NCI-H1092 treated with DMSO at 0.1 percent for 48 hours (cell line): Measurements from ENCODE around the gene HSD17B2.
A peak's percentile ranks its signal among the peaks of the same experiment; 100 is the strongest.
"Not testable (repeated sequence)": the region's sequence is repeated elsewhere in the genome, so short reads cannot be mapped to it uniquely, and the experiment has no call there.

Source experiments
- DNase-seq: peaks from one replicate; lab custom pipeline; 2025; lab: John Stamatoyannopoulos, UW

Gene HSD17B2

GRCh38 chr16:82034981-82035612, at the start of gene HSD17B2:
Gene HSD17B2, plus strand, starts transcription at chr16:82035253. Its CDS starts 172 bp downstream, at chr16:82035425.
- DNase-seq: no peak

GRCh38 chr16:81987121-81987520, 47.9 kb upstream of the HSD17B2 start:
- DNase-seq: no peak

DNA sequence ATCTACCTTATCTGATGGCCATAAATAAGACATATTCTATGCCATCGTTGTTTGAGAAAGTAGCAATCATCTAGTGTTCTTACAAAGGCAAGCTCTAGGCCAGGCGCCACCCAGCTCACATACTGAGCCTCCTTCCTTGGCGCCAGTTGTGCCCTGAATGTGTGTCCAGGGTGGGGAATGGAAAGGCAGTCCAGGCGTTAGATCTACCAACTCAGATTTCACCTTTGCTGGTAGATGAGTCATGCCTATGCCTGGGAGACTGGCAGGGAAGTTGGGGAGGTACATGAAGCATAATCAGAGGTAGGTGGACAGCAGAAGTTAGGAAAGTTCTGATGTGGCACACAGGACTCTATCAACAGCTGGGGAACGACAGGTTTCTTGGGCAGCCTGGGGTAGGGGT, 47.3 kb upstream of the HSD17B2 start:
- no peak for DNase-seq

- DNase-seq: no peak
Observed at GRCh38 chr16:81992859-81993258, 42.2 kb upstream of the HSD17B2 start.

GRCh38 chr16:81994485-81994884, 40.6 kb upstream of the HSD17B2 start:
- no peak for DNase-seq

- DNase-seq: no peak
Observed at GRCh38 chr16:81995651-81996050, 39.4 kb upstream of the HSD17B2 start.

- no peak for DNase-seq
Observed at GRCh38 chr16:81996664-81997509, 38.2 kb upstream of the HSD17B2 start.

DNA sequence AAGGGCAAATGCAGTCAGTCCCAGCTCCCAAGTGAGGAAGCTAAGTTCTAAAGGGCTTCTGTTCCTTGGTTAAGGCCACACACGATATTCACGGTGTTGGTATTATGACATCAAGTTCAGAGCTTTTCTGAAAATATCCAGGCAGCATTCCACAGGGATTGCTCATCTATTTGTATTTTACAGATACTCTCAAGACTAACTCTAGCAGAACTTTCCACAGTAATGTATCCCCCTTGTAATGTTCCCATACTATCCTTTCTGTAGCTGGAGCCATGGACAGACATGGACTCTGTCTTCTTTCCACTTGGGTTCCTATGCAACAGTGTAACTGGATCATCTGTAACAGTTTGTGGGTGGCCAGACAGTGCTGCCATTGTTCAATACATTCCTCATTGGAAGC, 37.3 kb upstream of the HSD17B2 start:
- DNase-seq: no peak

DNA sequence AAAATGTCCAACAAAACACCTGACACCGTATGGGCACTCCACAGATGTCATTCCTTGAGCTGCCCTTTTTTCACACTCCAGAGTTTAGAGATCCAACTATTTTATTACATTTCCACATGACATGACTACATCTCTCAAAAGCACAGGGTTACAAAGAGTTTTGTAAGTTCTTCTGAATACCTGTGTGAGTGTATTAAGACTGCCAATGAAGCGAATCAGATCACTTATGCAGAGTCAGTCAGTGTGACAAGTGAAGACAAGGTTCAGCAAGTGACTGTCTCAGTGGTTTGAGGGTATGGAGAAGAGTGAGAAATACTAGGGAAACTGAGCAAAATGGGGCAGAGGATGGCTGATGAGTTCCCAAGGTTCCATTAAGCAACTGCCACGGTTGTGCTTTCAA, 32.2 kb upstream of the HSD17B2 start:
- DNase-seq: no peak

GRCh38 chr16:82004601-82005000, 30.5 kb upstream of the HSD17B2 start:
- no peak for DNase-seq

DNA sequence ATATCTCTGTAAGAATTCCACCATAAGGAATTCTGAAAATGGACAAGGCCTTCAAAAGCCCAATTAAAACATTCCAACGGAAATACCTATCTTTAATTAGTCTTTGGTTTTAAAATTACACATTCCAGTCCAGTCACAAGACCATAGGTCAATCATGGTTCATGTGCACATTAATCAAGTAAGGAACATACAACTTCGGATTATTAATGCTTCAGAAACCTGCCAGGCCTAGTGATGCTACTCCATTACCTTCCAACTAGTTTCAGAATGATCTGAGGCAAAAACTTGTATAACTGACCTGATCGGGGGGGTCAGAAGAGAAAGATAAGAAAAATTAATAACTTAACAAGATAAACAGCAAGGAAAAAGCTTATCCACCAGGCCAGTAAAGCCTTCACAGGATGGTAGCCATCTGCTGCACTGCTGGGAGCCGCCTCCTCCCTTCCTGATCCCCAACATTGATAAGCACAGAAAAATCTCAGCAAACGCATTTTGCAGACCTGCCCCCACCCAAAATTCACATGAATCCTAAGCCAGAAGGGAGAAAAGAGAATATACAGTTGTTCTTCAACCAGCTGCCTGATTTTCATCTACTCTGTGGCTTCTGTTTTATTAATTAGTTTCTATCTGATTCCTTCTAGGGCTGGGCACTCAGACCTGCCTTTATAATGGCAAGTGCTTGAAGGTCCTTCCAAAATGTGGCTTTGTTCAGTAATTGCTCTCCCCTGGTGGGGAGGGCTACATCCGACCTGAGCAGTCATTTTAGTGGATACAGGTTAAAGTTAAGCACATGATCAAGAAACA, 29.8 kb upstream of the HSD17B2 start:
- DNase-seq: no peak

- DNase-seq: no peak
Observed at GRCh38 chr16:82006036-82006435, 29.0 kb upstream of the HSD17B2 start.

- DNase-seq: no peak
Observed at GRCh38 chr16:82007189-82007588, 27.9 kb upstream of the HSD17B2 start.

DNA sequence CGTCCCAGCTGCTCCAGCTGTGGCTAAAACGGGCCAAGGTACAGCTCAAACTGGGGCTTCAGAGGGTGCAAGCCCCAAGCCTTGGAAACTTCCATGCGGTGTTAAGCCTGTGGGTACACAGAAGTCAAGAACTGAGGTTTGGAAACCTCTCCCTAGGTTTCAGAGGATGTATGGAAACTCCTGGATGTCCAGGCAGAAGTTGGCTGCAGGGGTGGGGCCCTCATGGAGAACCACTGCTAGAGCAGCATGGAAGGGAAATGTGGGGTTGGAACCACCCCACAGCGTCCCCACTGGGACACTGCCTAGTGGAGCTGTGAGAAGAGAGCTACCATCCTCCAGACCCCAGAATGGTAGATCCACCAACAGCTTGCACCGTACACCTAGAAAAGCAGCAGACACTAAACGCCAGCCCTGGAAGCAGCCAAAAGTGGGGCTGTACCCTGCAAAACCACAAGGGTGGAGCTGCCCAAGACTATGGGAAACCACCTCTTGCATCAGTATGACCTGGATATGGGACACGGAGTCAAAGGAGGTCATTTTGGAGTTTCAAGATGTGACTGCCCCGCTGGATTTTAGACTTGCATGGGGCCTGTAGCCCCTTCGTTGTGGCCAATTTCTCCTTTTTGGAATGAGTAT, 26.0 kb upstream of the HSD17B2 start:
- no peak for DNase-seq

DNA sequence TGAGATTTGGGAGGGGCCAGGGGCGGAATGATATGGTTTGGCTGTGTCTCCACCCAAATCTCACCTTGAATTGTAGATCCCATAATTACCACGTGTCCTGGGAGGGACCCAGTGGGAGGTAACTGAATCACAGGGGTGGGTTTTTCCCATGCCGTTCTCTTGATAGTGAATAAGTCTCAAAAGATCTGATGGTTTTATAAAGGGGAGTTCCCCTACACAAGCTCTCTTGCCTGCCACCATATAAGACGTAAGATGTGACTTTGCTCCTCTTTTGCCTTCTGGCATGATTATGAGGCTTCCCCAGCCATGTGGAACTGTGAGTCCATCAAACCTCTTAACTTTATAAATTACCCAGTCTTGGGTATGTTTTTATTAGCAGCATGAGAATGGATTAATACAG, 25.3 kb upstream of the HSD17B2 start:
- not testable (repeated sequence) for DNase-seq

DNA sequence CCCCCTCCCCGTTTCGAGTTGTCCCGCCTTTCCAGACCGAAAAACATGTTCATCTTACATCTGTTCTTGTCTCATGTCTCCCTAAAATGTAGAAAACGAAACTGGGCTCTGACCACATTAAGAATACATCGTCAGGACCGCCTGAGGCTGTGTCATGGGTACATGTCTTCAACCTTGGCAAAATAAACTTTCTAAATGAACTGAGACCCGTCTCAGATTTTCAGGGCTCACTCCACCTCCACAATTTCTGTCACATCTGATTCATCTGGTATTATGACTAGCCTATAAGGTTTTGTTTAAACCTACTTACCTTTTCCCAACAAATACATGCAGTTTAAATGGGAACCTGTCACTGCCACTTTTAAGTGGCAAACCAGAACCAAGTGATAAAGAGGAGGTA, 24.4 kb upstream of the HSD17B2 start:
- no peak for DNase-seq

DNA sequence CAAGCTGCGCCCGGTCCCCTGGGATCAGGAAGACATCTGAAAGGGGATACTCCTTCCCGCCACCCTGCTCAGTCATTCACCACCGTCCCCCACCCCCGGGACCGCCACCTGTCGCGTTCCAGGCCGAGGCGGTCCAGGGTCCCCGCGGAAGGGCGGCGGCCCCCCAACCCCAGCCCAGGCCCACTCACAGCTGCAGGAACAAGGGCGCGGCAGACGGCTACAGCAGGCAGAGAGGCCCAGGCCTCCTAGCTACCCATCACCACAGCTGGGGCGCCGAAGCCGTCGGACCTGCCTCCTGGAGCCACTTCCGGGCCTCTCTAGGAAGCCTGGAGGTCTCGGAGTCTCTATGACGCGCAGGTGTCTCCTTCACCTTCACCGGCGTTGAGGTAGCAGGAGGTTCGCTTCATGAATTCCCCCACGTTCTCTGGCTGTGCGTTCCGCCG, 23.8 kb upstream of the HSD17B2 start, which contains the start of gene SDR42E1:
Gene SDR42E1 (minus strand): TSS at position 272 of the 443 bp plus-strand sequence. CDS start 10,612 bp downstream, outside the sequence.
- peak; percentile 29 for DNase-seq

- no peak for DNase-seq
Observed at GRCh38 chr16:82013139-82013538, 21.9 kb upstream of the HSD17B2 start.

- DNase-seq: no peak
Observed at GRCh38 chr16:82016263-82016662, 18.8 kb upstream of the HSD17B2 start.

DNA sequence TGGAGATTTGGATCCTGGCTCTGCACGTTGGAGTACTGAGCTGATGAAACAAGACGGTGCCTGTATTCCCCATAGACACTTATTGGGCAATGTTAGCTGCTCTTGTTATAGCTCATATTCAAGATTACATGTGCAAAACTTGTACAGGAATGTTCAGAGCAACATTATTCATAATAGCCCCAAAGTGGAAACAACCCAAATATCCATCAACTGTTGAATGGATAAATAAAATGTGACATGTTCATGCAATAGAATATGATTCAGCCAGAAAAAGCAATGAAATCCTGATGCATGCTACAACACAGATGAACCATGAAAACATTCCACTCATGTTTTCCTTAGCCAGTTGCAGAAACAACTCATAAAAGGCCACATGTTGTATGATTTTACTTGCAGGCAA, 18.1 kb upstream of the HSD17B2 start:
- no peak for DNase-seq

DNA sequence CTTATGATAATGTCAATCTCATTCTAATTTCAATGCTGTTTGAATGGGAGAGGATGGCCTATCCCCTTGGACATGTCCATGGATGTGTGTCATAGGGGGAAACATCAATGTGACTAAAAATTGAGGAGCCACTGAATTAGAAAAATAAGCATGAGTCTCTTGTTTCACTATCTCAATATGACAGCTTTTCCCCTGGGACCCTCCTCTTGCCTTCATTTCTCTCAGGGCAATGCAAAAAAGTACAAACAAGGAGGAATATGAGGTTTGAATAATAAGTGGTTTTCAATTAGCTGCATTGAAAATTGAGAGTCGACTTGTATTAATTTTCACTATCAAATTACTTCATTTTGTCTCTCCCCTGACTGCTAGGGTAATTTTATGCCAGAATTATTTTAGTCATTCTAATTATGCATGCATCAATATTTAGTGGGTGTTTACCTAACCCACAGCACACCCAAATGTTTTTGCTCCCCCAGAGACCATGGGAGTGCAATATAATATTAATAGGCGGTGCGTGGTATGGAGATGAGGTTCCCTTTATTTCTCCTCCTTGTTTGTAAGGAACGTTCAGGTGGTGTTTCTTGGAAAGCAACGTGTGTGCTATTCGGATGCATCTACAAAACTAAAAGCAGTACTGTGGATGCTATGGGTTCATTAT, 17.0 kb upstream of the HSD17B2 start:
- DNase-seq: no peak
